ENCODE results near the gene LSP1. TPM values are rescaled to one million over a fixed set of nuclear protein-coding genes. Genes with fewer than 3 reads are reported as not detected.

Gene LSP1
- total and polyA plus RNA-seq, 2 of the 8 experiments (the other 6 are each of a cell fraction or from before 2014, with no cell fraction given), result 0.03 TPM; not detected in 1

DNA sequence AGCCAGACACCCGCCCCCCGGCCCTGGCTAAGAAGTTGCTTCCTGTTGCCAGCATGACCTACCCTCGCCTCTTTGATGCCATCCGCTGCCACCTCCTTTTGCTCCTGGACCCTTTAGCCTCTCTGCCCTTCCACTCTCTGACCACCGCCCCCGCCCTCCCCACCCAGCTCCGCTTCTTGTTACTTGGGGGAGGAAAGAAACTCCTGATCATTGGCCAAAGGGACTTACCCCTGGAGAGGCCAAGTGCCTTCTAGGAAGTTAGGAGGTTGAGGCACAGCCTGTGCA, 38.9 kb downstream of the LSP1 start, which contains the start of gene PRR33:
PRR33 (minus strand) TSS at position 65 of the 285 bp plus-strand sequence. CDS start 1,311 bp downstream, outside the sequence.
- no peak within 1 kb of the TSS for H3K18ac ChIP-seq (ENCODE audit: extremely low read depth, low read length)
- no peak within 1 kb of the TSS for H3K14ac ChIP-seq (ENCODE audit: insufficient read length)
- H3K4me2 ChIP-seq (ENCODE audit: insufficient read depth in 1 of 2, low read depth in 2 of 2, low read length in 2 of 2), result no peak within 1 kb of the TSS
- ChIA-PET CTCF (ENCODE audit: partially characterized antibody) (interaction anchor here (0.6 to 4.0 kb wide), 10 partner anchors 10 to 499 kb away, joined by 3 to 39 read pairs (median 8); partner anchors contain the start of gene TNNT3), POLR2A (ENCODE audit: partially characterized antibody) (no interaction called here)
- no peak within 1 kb of the TSS for H2BK120ac ChIP-seq (replicated peaks; ENCODE audit: low read depth, low read length)
- H3K4ac ChIP-seq (replicated peaks; ENCODE audit: insufficient read length, low read depth, low read length), result no peak within 1 kb of the TSS
- FAIRE-seq (no peak), DNase-seq (ENCODE audit: low read depth in 1 of 2, low spot score in 2 of 2) (no peak)
- WGBS, 2 experiments (ENCODE audit: extremely low coverage in 1 of 2, insufficient coverage in 1 of 2, insufficient read length in 1 of 2, insufficient replicate concordance in 2 of 2, low coverage in 1 of 2, low lambda C conversion rate in 2 of 2, missing lambda C conversion rate in 1 of 2), result 100% methylated on average over 2 of the region's 7 CpGs; no CpG with 5 or more reads in 1 of the 2 experiments
- H3K27me3 ChIP-seq (replicated peaks in 1 of 4; ENCODE audit: control insufficient read depth in 3 of 4, extremely low read depth in 1 of 4, insufficient read depth in 3 of 4, low read length in 3 of 4), result no peaks in the 10 kb centered on the region; a peak in 1 of 7 replicates
- peaks cover 15% of the 10 kb centered on the region; the same call in 1 of the 2 replicates for H3K23me2 ChIP-seq (ENCODE audit: low read depth, low read length)
- no peaks in the 10 kb centered on the region for H3K79me1 ChIP-seq (ENCODE audit: low read depth, low read length)
- H3K9ac ChIP-seq (replicated peaks in 1 of 4; ENCODE audit: extremely low read depth in 1 of 4, low read depth in 3 of 4, low read length in 3 of 4), result no peak within 1 kb of the TSS
- H2BK20ac ChIP-seq (ENCODE audit: low read length), result no peak within 1 kb of the TSS
- H3K27ac ChIP-seq (ENCODE audit: low read depth, low read length), result no peak within 1 kb of the TSS
- H4K91ac ChIP-seq (replicated peaks; ENCODE audit: insufficient read length, low read length), result no peak within 1 kb of the TSS
- H3K23ac ChIP-seq (ENCODE audit: insufficient read length), result no peak within 1 kb of the TSS
- TF ChIP-seq ASH2L (IDR thresholded peaks at IDR 0.05; ENCODE audit: low read length), result no peak
- no peak within 1 kb of the TSS for H4K5ac ChIP-seq (ENCODE audit: insufficient read length, low read depth, low read length)
- H3K4me1 ChIP-seq (replicated peaks in 1 of 4; ENCODE audit: control insufficient read depth in 3 of 4, insufficient read depth in 4 of 4, low read length in 3 of 4), result no peaks in the 10 kb centered on the region
- no peak within 1 kb of the TSS for H2BK12ac ChIP-seq (ENCODE audit: low read depth, low read length)
- peaks cover 0 to 4% of the 10 kb centered on the region in 2 experiments for H4K20me1 ChIP-seq (replicated peaks in 1 of 2; ENCODE audit: control insufficient read depth in 1 of 2, insufficient read depth in 2 of 2, low read length in 2 of 2)
- H2AK5ac ChIP-seq (ENCODE audit: low read depth, low read length), result no peak within 1 kb of the TSS
- H2BK15ac ChIP-seq (ENCODE audit: low read length), result no peak within 1 kb of the TSS
- H2AFZ ChIP-seq (ENCODE audit: low read length), result no peak within 1 kb of the TSS
- H3K9me3 ChIP-seq (ENCODE audit: insufficient read depth in 2 of 2, low read depth in 1 of 2, low read length in 1 of 2), result no peaks in the 10 kb centered on the region
- no peak within 1 kb of the TSS for H2BK5ac ChIP-seq (ENCODE audit: low read depth, low read length)
- peak within 1 kb of the TSS; percentile 83; the same call in 1 of the 2 replicates for H4K8ac ChIP-seq (ENCODE audit: extremely low read depth, insufficient read depth, low read length)
- H3K4me3 ChIP-seq (ENCODE audit: extremely low read depth in 1 of 4, insufficient read depth in 2 of 4, low read depth in 3 of 4, low read length in 4 of 4), result no peak within 1 kb of the TSS
- no peaks in the 10 kb centered on the region for H3K36me3 ChIP-seq (ENCODE audit: control insufficient read depth in 2 of 4, insufficient read depth in 4 of 4, low read length in 3 of 4)
- no peaks in the 10 kb centered on the region for H3K79me2 ChIP-seq (ENCODE audit: control insufficient read depth in 1 of 2, insufficient read depth in 2 of 2, low read length in 2 of 2)
- no peak within 1 kb of the TSS for H3K56ac ChIP-seq (replicated peaks; ENCODE audit: insufficient read length, low read depth, low read length)

All from H1 (cell line).